HG02642 (cell line): ENCODE results near the gene TDRD6.
"Not testable (repeated sequence)": the region's sequence is repeated elsewhere in the genome, so short reads cannot be mapped to it uniquely, and the experiment has no call there.

Experiments used
- ATAC-seq: cut with Tn5 transposase; IDR thresholded peaks from one replicate; pipeline ENCODE4 v1.9.1; 2021; ENCODE audit warnings: mild to moderate bottlenecking; ENCODE audit not compliant: unreplicated experiment, poor library complexity

The TDRD6 gene, protein sequence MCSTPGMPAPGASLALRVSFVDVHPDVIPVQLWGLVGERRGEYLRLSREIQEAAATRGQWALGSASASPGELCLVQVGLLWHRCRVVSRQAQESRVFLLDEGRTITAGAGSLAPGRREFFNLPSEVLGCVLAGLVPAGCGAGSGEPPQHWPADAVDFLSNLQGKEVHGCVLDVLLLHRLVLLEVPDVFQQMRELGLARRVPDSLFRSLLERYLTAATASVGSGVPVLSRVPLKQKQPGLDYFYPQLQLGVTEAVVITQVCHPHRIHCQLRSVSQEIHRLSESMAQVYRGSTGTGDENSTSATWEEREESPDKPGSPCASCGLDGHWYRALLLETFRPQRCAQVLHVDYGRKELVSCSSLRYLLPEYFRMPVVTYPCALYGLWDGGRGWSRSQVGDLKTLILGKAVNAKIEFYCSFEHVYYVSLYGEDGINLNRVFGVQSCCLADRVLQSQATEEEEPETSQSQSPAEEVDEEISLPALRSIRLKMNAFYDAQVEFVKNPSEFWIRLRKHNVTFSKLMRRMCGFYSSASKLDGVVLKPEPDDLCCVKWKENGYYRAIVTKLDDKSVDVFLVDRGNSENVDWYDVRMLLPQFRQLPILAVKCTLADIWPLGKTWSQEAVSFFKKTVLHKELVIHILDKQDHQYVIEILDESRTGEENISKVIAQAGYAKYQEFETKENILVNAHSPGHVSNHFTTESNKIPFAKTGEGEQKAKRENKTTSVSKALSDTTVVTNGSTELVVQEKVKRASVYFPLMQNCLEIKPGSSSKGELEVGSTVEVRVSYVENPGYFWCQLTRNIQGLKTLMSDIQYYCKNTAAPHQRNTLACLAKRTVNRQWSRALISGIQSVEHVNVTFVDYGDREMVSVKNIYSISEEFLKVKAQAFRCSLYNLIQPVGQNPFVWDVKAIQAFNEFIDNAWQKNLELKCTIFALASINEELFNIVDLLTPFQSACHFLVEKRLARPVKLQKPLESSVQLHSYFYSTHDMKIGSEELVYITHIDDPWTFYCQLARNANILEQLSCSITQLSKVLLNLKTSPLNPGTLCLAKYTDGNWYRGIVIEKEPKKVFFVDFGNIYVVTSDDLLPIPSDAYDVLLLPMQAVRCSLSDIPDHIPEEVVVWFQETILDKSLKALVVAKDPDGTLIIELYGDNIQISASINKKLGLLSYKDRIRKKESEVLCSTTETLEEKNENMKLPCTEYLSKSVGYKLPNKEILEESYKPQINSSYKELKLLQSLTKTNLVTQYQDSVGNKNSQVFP (N-terminal part only)

DNA sequence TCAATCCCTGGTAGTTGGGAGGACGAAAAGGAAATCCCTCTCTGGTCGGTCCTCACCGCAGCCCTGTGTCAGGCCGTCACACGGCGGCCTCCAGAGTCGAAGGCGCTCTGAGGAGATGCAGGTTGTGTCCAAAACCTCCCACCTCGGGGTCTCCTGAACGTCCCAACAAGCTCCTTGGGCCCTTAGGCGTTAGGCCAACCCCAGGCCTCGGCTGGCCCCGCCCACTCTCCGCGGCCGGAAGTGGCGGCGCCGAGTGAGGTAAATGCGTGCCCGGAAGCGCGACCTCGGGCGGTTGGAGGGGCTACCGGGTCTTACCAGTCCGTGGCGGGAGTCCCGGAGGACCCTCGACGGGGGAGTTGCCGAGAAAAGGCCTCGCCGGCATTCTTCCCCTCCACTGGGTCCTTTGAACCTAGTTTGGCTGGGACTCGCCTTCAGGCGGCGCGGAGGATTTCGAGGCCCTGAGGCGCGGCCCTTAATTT lies at the start of gene TDRD6:
TDRD6 (plus strand) TSS at position 267 of the 479 bp plus-strand sequence. CDS start 244 bp downstream, outside the sequence.
- ATAC-seq: no peak

DNA sequence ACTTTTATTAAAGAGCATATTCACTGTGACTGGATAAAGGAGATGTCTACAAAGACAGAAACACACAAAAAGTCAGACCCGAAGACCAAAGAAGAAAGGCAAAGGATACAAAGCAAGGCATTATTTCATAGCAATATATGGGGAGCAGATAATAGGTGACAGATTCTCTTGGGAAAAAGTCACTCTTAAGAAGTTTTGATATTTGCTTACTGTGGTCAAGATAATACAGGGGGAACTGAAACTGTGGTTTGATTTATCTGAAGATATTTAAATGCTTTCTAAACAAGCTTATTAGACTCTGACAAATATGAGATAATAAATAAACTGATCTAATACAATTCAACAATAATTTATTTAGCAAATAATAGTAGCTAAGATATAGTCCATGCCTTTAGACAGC lies 49.8 kb upstream of the TDRD6 start:
- no peak for ATAC-seq

DNA sequence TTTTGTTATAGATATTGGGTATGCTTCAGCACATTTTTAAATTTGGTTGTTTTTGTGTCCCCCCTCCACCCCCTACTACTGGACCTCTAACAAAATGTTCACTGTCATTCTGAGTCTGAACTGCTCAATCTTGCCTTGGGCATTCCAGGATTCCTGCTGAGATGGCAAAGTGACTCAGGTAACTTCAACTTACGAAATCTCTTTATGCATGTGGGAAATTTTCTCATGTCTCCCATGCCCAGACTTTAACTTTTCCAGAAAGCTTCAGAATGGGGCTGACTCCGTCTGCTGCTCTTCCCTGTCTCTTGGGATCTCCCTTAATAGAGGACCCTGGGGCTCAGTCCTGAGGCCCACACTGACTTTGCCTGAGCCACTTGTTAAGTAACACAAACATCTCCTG lies 49.0 kb upstream of the TDRD6 start:
- no peak for ATAC-seq

DNA sequence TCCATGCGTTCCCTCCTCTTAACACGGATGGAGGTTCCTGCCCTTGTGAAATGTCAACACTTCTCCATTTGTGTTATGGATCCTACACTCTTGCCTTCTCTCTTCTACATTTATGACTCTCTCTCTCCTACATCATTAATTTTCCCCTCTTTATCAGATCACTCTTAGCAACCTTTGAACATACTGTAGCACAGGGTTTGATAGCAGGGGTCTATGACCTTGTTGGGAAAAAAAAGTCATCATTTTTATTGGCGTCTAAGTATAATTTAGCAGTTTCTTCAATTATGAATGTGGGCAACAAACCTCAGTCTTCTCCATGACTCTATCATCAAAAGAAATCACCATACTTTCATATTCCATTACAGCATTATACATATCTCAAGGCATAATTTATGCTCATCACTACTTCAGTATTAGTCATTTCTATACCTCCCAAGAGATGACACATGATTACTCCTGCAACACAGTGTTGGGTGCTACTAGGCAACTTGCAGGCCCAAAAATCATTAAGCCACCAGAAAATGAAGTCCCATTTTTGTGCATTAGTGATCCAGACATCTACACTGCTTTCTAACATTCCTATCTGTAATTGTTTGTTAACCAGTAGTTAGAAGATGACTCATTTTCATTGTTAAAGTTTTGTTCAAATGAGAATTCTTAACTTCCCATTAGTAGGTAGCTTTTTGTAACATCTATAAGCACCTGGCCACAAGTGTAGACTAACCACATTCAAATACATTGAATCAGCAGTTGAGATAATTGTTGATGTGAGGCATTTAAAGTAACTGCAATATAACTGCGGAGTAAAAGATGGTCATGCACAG lies 44.5 kb upstream of the TDRD6 start:
- ATAC-seq: no peak

DNA sequence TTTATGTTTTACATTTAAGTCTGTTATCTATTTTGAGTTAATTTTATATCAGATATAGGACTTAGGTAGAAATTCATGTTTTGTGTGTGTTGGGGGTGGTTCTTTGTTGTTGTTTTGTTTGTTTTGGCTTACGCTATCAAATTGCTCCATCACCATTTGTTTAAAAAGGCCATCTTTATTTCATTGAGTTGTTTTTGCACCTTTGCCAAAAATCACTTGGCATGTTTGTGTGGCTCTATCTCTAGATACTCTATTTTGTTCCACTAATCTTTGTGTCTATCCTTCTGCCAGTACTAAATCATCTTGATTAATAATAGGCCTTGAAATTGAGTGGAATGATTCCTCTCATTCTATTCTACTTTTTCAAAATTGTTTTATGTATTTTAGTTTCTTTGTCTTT lies 42.4 kb upstream of the TDRD6 start:
- no peak for ATAC-seq

DNA sequence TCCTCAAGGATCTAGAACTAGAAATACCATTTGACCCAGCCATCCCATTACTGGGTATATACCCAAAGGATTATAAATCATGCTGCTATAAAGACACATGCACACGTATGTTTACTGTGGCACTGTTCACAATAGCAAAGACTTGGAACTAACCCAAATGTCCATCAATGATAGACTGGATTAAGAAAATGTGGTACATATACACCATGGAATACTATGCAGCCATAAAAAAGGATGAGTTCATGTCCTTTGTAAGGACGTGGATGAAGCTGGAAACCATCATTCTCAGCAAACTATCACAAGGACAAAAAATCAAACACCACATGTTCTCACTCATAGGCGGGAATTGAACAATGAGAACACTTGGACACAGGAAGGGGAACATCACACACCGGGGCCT lies 39.6 kb upstream of the TDRD6 start:
- not testable (repeated sequence) for ATAC-seq

DNA sequence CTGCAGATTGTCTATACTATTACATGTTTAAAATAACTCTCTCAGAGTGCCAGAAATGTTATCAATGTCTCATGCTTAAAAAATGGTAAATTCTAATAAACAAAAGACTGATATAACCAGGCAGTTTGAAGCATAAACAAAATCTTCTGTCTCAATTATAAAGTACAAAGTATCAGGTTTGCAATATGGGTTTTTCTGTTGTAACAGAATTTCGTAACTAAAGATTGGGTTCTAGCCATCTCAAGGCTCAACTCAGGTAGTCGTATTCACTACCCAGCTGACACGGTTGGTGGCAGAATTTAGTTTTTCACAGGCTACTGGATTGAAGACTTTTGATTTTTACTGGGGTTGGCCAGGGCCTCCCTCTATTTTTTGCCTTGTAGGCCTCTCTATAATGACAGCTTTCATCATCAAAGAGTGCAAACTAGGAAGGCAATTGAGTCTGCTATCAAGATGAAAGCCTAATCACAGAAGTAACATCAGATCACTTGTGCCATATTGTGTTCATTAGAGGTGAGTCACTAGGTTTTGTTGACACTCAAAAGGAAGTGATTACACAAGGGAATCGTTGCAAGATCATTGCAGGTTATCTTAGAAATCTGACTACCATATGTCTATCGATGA lies 38.7 kb upstream of the TDRD6 start:
- ATAC-seq: no peak

DNA sequence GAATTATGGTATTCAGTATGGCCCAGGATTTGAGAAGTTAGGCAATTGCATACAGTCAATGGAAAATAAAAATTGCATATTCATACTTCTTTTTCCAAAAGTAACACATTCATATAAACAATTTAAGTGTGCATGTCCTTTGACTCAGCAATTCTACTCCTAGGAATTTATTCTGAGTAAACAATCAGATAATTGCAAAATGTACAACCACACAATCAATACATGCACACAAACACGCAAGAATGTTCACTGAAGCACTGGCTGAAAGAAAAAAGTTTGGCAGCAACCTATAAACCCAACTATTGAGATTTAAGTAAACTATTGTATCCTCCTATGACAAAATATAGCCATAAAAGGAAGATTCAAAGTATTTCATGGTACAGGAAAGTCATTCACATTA lies 36.7 kb upstream of the TDRD6 start:
- ATAC-seq: no peak

DNA sequence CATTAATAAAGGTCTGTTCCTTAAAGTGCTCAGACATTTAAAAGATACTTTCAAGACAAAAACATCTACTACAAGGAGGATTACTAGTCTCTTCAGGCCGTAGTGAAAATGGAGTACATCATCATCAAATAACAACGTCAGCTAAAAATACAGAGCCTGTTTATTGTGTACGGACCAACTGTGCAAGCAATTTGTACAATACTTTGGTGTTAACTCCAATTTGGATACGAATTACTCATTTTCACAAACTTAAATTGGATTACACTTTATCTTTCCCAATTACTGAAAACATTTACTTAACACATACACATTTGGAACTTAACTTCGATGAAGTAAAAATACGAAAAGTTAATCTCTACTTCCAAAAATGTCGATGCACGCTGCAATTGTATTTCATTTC lies 35.9 kb upstream of the TDRD6 start:
- ATAC-seq: no peak

DNA sequence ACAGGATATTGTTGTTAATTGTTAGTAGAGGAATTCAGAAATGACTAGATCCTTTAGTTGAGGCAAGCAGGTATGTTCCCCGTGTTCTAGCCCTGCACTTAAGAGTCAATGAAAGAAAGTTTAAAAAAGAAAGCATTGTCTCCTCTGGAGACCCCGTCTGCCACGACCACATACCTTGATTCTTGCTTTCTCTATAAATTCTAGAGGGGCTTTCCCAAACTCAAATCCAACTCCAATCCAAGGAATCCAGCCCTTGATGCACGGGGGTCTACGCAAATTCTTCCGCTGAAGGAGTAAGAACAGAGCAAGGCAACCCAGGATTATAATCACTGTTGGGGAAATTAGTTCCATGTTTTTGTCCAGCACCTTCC lies 35.5 kb upstream of the TDRD6 start:
- ATAC-seq: no peak

DNA sequence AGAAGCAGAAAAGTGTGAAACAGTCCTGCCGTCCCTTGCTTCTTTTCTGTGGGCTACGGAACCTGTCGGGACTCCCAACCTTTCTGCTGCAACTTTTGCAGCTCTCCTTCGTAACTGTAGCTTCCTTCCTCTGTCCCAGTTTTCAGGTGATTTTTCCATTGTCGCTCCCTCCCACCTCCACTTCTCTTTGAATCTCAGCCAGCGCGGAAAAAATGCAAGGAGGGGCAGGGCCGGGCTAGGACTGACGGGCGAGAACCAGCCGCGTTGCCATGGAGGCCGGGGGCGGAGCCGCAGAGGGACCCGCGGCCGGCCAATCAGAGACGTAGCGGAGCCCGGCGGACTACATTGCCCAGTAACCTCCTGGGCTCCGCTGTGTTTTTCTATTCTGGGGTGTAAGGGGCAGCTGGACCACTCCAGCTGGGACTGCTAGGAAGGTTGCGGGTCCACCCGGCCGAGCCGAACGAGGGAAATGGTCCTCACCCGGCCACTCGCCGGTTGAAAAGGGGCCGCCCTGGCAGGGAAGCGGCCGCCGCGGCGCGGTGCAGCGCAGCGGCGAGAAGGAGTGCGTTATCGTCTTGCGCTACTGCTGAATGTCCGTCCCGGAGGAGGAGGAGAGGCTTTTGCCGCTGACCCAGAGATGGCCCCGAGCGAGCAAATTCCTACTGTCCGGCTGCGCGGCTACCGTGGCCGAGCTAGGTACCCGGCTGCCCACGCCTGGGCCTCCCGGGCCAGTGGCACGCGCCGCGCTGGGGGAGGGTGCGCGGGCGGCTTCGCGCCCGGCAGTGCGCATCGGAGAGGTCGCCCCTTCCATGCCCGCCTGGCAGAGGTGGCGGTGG lies 34.9 kb upstream of the TDRD6 start, which contains the start of the genes CYP39A1 and SLC25A27:
CYP39A1 (minus strand) TSS at position 216 of the 836 bp plus-strand sequence. CDS start 236 bp downstream, outside the sequence.
SLC25A27 (plus strand) TSS at position 373 of the 836 bp plus-strand sequence; CDS start at position 591, 218 bp downstream.
- ATAC-seq: peak; percentile 100

DNA sequence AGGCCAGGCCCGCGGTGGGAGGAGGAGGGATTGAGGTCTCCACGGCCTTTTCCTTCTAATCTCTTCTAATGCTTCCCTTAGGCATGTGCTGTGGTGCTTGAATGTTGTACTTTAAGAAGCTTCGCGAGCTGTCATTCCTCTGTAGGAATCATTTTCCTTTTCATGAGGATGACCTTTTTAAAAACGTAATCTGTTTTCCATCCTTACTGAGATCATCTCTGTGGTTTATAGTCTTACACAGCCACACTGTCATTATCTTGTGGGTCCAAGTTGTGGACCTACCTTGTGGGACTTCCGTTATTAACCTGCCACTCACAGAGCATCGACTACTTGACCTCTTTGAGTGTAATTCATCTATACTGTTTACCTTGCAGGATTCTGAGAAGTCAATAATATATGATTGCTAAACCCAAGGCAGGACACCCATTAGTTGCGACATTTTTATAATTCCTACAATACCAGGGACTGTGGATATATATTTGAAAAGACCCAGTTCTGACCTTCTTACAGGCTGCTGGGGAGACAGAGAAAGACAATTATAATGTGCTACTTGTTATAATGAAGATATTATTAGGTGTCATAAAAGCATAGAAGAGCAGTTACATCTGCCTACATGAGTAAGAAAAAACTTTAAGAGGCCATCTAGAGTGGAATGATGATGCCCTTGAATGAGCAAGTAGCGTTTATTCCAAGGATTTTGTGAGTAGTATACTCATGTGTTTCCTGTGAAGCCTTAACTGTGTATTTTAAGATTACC lies 34.1 kb upstream of the TDRD6 start:
- ATAC-seq: no peak

DNA sequence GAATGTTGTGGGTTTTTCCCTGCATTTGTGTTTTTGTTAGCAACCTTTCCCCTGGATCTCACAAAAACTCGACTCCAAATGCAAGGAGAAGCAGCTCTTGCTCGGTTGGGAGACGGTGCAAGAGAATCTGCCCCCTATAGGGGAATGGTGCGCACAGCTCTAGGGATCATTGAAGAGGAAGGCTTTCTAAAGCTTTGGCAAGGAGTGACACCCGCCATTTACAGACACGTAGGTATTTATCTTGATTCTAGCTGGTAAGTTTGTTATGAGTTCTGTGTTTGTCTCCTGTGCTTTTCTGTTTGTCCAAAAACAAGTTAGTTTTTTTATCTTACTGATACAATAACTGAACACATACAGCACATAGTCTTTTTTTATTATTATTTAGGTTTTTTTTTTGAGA lies 31.9 kb upstream of the TDRD6 start:
- no peak for ATAC-seq

DNA sequence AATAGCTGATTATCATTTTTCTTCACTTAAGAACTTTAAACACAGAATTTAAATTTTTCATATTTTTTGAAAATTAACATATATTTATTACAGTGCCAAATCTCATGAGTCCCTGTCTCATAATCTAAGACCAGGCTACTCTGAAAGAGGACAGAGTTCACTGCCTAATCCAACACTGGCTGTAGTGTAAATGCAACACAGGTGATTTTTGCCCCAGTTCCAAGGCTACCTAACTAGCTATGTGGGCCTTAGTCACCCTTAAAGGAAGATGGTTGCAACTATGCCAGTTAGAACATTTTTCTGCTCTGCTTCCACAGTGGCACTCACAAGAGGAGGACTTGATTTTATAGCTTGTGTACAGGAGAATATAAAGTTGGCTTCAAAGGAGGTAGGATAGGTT lies 30.0 kb upstream of the TDRD6 start:
- ATAC-seq: no peak

DNA sequence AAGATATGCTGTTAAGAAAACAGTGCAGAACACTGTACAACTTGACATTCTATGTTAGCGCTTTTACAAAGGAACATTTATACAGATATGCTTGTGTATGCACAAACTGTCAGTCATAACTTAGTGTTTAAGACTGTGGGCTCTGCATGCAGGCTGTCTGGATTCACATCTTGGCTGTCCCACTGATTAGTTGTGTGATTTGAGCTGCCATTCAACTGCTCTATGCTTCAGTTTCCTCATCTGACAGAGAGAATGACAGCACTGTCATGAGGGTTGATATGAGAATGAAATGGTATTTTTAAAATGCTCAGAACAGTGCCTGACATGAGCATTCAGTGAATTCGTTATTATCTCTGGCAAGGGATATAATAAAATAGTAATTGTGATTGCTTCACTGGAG lies 26.2 kb upstream of the TDRD6 start:
- ATAC-seq: no peak

DNA sequence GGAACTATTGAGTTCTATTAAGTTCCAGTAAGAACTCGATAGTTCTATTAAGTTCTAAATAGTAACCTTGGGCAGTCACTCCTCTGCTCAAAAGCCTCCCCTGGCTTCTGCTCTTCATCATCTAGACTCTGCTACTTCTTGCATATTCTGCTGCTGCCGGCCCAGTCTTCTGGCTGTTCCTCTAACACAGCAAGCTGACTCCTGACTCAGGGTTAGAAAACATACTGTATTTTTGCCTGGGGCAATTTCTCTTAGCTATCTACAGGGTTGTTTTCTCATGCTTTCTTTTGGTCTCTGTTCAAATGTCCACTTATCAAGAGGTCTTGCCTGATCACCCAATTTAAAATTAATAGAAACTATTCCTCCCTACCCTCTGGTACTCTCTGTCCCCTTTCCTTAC lies 20.3 kb upstream of the TDRD6 start:
- no peak for ATAC-seq

DNA sequence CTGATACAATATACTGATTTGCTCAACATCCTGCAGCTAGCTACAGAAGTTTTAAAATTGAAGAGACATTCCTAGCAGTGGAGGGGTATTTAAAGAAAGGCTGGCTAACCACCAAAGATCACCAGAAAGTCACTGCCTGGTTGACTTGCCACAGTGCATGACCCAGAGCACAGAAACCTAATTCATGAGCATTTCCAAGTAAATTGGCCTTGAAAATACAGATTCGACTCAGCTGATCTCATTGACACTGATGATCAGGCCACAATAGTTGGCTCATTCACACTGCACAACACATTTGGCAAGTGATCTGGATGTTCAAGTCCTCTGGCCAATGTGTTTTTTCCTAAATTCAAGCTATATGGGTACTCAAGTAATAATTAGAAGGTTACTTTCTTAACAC lies 13.3 kb upstream of the TDRD6 start:
- no peak for ATAC-seq
